Muscle of leg (tissue), 11 donors: ENCODE data around the gene RIMBP3C. TPM values are rescaled to one million over a fixed set of nuclear protein-coding genes. Genes with fewer than 3 reads are reported as not detected.
"Not testable (repeated sequence)": the region's sequence is repeated elsewhere in the genome, so short reads cannot be mapped to it uniquely, and the experiment has no call there.

Experiments used
- DNase-seq: peaks from one replicate; pipeline ENCODE4 v3.0.0; 2013
- H3K27ac ChIP-seq: one replicate; pipeline ENCODE4 v1.5.1; 2013; ENCODE audit warnings: mild to moderate bottlenecking, low read length, control low read depth
- H3K27me3 ChIP-seq: one replicate; pipeline ENCODE4 v1.6.1; 2013; ENCODE audit warnings: low read length; ENCODE audit not compliant: control insufficient read depth, insufficient read depth
- H3K36me3 ChIP-seq: one replicate; pipeline ENCODE4 v1.6.1; 2013; ENCODE audit warnings: low read length; ENCODE audit not compliant: control insufficient read depth, insufficient read depth
- H3K4me1 ChIP-seq: one replicate; pipeline ENCODE4 v1.6.1; 2013; ENCODE audit warnings: low read length; ENCODE audit not compliant: control insufficient read depth, insufficient read depth
- H3K4me3 ChIP-seq: one replicate; pipeline ENCODE4 v1.5.1; 2013; ENCODE audit warnings: low read length, control low read depth
- H3K9me3 ChIP-seq: replicated peaks from 2 replicates; pipeline ENCODE4 v1.6.1; 2013; ENCODE audit warnings: low read depth, low read length; ENCODE audit not compliant: control insufficient read depth
- WGBS: methylation state at CpG from one replicate; pipeline ENCODE4 v1.1.5; 2013; ENCODE audit warnings: missing lambda C conversion rate; ENCODE audit not compliant: insufficient coverage; 5-methylcytosine and 5-hydroxymethylcytosine counted together
- polyA plus RNA-seq, 8 donors: library from polyadenylated mRNA; unstranded; fragments of 120-200 nt; gene quantifications; one replicate each; pipeline versions ENCODE4 v1.2.1 to v1.2.3, GENCODE V29; 2013; ENCODE audit warnings: inconsistent platforms in 1 of 8, low replicate concordance in 1 of 8; ENCODE audit not compliant: insufficient read length in 8 of 8, insufficient read depth in 1 of 8
- total RNA-seq: library from RNA; stranded (reverse); fragments of 120-200 nt; gene quantifications from one replicate; pipeline ENCODE4 v1.2.4, GENCODE V29; 2013

Gene RIMBP3C
- total and polyA plus RNA-seq, 9 donors: 0.40 to 1.3 (median 0.63) TPM

- H3K27ac ChIP-seq, H3K4me1 ChIP-seq, H3K36me3 ChIP-seq, H3K9me3 ChIP-seq, H3K27me3 ChIP-seq, DNase-seq, H3K4me3 ChIP-seq: not testable (repeated sequence)
- WGBS: no CpG with 5 or more reads among the region's 115 CpGs
These were observed 34.1 kb downstream of the RIMBP3C start for GRCh38 chr22:21516970-21517764.

GRCh38 chr22:21516522-21516921 is 34.7 kb downstream of the RIMBP3C start:
- not testable (repeated sequence) for H3K27ac ChIP-seq, H3K4me3 ChIP-seq, H3K36me3 ChIP-seq, DNase-seq, H3K4me1 ChIP-seq, H3K9me3 ChIP-seq, H3K27me3 ChIP-seq
- no CpG with 5 or more reads among the region's 22 CpGs for WGBS

GRCh38 chr22:21515234-21515633 is 36.0 kb downstream of the RIMBP3C start:
- WGBS: no CpG with 5 or more reads among the region's 9 CpGs

GRCh38 chr22:21514117-21514516 is 37.1 kb downstream of the RIMBP3C start:
- H3K9me3 ChIP-seq, DNase-seq, H3K27ac ChIP-seq, H3K4me3 ChIP-seq, H3K27me3 ChIP-seq, H3K4me1 ChIP-seq, H3K36me3 ChIP-seq: not testable (repeated sequence)
- WGBS: no CpG with 5 or more reads among the region's 12 CpGs

More at GRCh38 chr22:21515234-21515633, 36.0 kb downstream of the RIMBP3C start:
- DNase-seq, H3K27me3 ChIP-seq, H3K36me3 ChIP-seq, H3K27ac ChIP-seq, H3K9me3 ChIP-seq, H3K4me3 ChIP-seq, H3K4me1 ChIP-seq: not testable (repeated sequence)

- not testable (repeated sequence) for H3K4me3 ChIP-seq, H3K9me3 ChIP-seq, DNase-seq, H3K27ac ChIP-seq, H3K4me1 ChIP-seq, H3K27me3 ChIP-seq, H3K36me3 ChIP-seq
- WGBS: no CpG with 5 or more reads among the region's 11 CpGs
These were observed 39.2 kb downstream of the RIMBP3C start for GRCh38 chr22:21512022-21512421.

GRCh38 chr22:21510397-21510796 is 40.9 kb downstream of the RIMBP3C start:
- not testable (repeated sequence) for H3K27ac ChIP-seq, H3K9me3 ChIP-seq, H3K27me3 ChIP-seq, DNase-seq, H3K36me3 ChIP-seq, H3K4me3 ChIP-seq, H3K4me1 ChIP-seq
- no CpG with 5 or more reads among the region's 9 CpGs for WGBS

GRCh38 chr22:21499623-21500506 is 51.4 kb downstream of the RIMBP3C start:
- not testable (repeated sequence) for H3K27ac ChIP-seq, H3K4me3 ChIP-seq, H3K36me3 ChIP-seq, DNase-seq, H3K9me3 ChIP-seq, H3K27me3 ChIP-seq, H3K4me1 ChIP-seq
- WGBS: no CpG with 5 or more reads among the region's 16 CpGs

- H3K4me3 ChIP-seq, H3K9me3 ChIP-seq, H3K27me3 ChIP-seq, H3K36me3 ChIP-seq, H3K4me1 ChIP-seq, H3K27ac ChIP-seq, DNase-seq: not testable (repeated sequence)
- no CpG with 5 or more reads among the region's 7 CpGs for WGBS
These were observed 52.8 kb downstream of the RIMBP3C start for GRCh38 chr22:21498489-21498888.

- H3K4me3 ChIP-seq, H3K4me1 ChIP-seq, DNase-seq, H3K27ac ChIP-seq, H3K27me3 ChIP-seq, H3K36me3 ChIP-seq, H3K9me3 ChIP-seq: not testable (repeated sequence)
- WGBS: no CpG with 5 or more reads among the region's 4 CpGs
These were observed 53.3 kb downstream of the RIMBP3C start for GRCh38 chr22:21497984-21498383.
